ENCODE data around the gene PSMD12. TPM values are rescaled to one million over a fixed set of nuclear protein-coding genes. Genes with fewer than 3 reads are reported as not detected.

PSMD12 gene
- total RNA-seq, 2 experiments from 2014 or later, result 80.9 to 89.1 TPM

GRCh38 chr17:67375054-67375427 is 8.7 kb upstream of the PSMD12 start:
- peaks cover 11% of the 10 kb centered on the region for H3K36me3 Mint-ChIP-seq (ENCODE audit: low read depth)
- peak overlapping the region; percentile 22 for H3K4me3 Mint-ChIP-seq
- ChIA-PET CTCF (interaction anchor here (0.6 to 10.8 kb wide), 56 partner anchors 11 to 450 kb away, joined by 3 to 201 read pairs (median 5); partner anchors contain the start of genes NOL11 and PSMD12), POLR2A (interaction anchor here (0.6 to 6.6 kb wide), 7 partner anchors 9 to 342 kb away, joined by 3 to 86 read pairs (median 4); partner anchors contain the start of gene PSMD12)
- no peaks in the 10 kb centered on the region for H3K9me3 Mint-ChIP-seq
- no peaks in the 10 kb centered on the region for H3K27me3 Mint-ChIP-seq
- peaks cover 30% of the 10 kb centered on the region for H3K4me1 Mint-ChIP-seq (ENCODE audit: low read depth)
- ATAC-seq (no peak), DNase-seq (no peak)
- H3K27ac Mint-ChIP-seq, result no peak overlapping the region
- intact Hi-C loops (cut with micrococcal nuclease), result loop anchor here (5.0 kb wide), 2 partner anchors 57 to 227 kb away; no protein-coding TSS in a partner anchor
- TF ChIP-seq, protein P1, sequence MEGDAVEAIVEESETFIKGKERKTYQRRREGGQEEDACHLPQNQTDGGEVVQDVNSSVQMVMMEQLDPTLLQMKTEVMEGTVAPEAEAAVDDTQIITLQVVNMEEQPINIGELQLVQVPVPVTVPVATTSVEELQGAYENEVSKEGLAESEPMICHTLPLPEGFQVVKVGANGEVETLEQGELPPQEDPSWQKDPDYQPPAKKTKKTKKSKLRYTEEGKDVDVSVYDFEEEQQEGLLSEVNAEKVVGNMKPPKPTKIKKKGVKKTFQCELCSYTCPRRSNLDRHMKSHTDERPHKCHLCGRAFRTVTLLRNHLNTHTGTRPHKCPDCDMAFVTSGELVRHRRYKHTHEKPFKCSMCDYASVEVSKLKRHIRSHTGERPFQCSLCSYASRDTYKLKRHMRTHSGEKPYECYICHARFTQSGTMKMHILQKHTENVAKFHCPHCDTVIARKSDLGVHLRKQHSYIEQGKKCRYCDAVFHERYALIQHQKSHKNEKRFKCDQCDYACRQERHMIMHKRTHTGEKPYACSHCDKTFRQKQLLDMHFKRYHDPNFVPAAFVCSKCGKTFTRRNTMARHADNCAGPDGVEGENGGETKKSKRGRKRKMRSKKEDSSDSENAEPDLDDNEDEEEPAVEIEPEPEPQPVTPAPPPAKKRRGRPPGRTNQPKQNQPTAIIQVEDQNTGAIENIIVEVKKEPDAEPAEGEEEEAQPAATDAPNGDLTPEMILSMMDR (IDR thresholded peaks at IDR 0.05), result no peak

GRCh38 chr17:67374329-67375053 is 8.1 kb upstream of the PSMD12 start:
- peak overlapping the region; percentile 40 for H3K27ac Mint-ChIP-seq
- peak; percentile 97 for DNase-seq
- ChIA-PET CTCF (interaction anchor here (0.6 to 10.8 kb wide), 65 partner anchors 10 to 450 kb away, joined by 3 to 201 read pairs (median 5); partner anchors contain the start of genes NOL11 and PSMD12), POLR2A (interaction anchor here (0.6 to 6.6 kb wide), 8 partner anchors 9 to 342 kb away, joined by 3 to 86 read pairs (median 4); partner anchors contain the start of gene PSMD12)
- H3K27me3 Mint-ChIP-seq, result no peaks in the 10 kb centered on the region
- peak overlapping the region; percentile 31 for H3K4me3 Mint-ChIP-seq
- intact Hi-C loops (cut with micrococcal nuclease), result loop anchor here (1.0 to 5.0 kb wide), 3 partner anchors 58 to 315 kb away; no protein-coding TSS in a partner anchor
- H3K9me3 Mint-ChIP-seq, result no peaks in the 10 kb centered on the region
- peaks cover 6% of the 10 kb centered on the region for H3K36me3 Mint-ChIP-seq (ENCODE audit: low read depth)
- peak; percentile 51 for ATAC-seq
- H3K4me1 Mint-ChIP-seq (ENCODE audit: low read depth), result peaks cover 25% of the 10 kb centered on the region
- TF ChIP-seq, protein P1 (IDR thresholded peaks at IDR 0.05), result peak; percentile 89

DNA sequence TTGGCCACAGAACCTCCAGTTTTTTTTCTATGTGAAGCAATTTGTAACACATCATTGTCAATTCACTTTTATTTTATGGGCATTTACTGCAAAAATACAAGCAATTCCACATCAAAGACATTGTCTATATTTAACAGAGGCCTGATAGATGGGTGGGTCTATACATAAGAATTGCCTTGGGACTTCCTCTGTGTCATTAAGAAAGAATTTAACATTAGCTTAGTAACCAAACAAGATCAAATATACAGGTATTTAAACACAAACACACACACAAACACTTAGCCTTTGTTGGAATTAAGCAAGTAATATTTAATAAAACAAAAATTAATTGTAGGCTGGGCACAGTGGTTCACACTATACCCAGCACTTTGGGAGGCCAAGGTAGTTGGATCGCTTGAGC is 6.4 kb upstream of the PSMD12 start:
- H3K4me3 Mint-ChIP-seq, result no peak overlapping the region
- H3K27me3 Mint-ChIP-seq, result no peaks in the 10 kb centered on the region
- no peaks in the 10 kb centered on the region for H3K36me3 Mint-ChIP-seq (ENCODE audit: low read depth)
- no peak overlapping the region for H3K27ac Mint-ChIP-seq
- ATAC-seq, result no peak
- CTCF ChIA-PET, result interaction anchor here (0.6 to 10.8 kb wide), 9 partner anchors 14 to 344 kb away, joined by 3 to 201 read pairs (median 8); no protein-coding TSS in a partner anchor
- POLR2A ChIA-PET, result interaction anchor here (1.2 kb wide), 1 partner anchor 285 kb away, joined by 4 read pairs; no protein-coding TSS in a partner anchor
- peaks cover 21% of the 10 kb centered on the region for H3K4me1 Mint-ChIP-seq (ENCODE audit: low read depth)
- DNase-seq, result no peak
- no peaks in the 10 kb centered on the region for H3K9me3 Mint-ChIP-seq
- TF ChIP-seq, protein P1 (IDR thresholded peaks at IDR 0.05), result no peak
- intact Hi-C loops (cut with micrococcal nuclease), result no loop called here

- intact Hi-C loops (cut with micrococcal nuclease), result no loop called here
- TF ChIP-seq, protein P1 (IDR thresholded peaks at IDR 0.05), result no peak
- peaks cover 24% of the 10 kb centered on the region for H3K4me1 Mint-ChIP-seq (ENCODE audit: low read depth)
- H3K9me3 Mint-ChIP-seq, result no peaks in the 10 kb centered on the region
- DNase-seq (no peak), ATAC-seq (no peak)
- no peaks in the 10 kb centered on the region for H3K27me3 Mint-ChIP-seq
- H3K36me3 Mint-ChIP-seq (ENCODE audit: low read depth), result peaks cover 12% of the 10 kb centered on the region
- ChIA-PET POLR2A (interaction anchor here (1.3 kb wide), 1 partner anchor 9 kb away, joined by 6 read pairs; no protein-coding TSS in a partner anchor), CTCF (interaction anchor here (1.4 to 1.8 kb wide), 3 partner anchors 10 to 318 kb away, joined by 3 to 7 read pairs (median 5); no protein-coding TSS in a partner anchor)
- no peak overlapping the region for H3K27ac Mint-ChIP-seq
- H3K4me3 Mint-ChIP-seq, result no peak overlapping the region
Measured at GRCh38 chr17:67369676-67370075, 3.3 kb upstream of the PSMD12 start.
